GM19372 (cell line): ENCODE data around the gene ABI2.
"Not testable (repeated sequence)": the region's sequence is repeated elsewhere in the genome, so short reads cannot be mapped to it uniquely, and the experiment has no call there.

Source experiments
- ATAC-seq: cut with Tn5 transposase; IDR thresholded peaks from one replicate; pipeline ENCODE4 v1.9.1; 2021; ENCODE audit warnings: mild to moderate bottlenecking, low read depth, moderate library complexity; ENCODE audit not compliant: unreplicated experiment

Gene ABI2

DNA sequence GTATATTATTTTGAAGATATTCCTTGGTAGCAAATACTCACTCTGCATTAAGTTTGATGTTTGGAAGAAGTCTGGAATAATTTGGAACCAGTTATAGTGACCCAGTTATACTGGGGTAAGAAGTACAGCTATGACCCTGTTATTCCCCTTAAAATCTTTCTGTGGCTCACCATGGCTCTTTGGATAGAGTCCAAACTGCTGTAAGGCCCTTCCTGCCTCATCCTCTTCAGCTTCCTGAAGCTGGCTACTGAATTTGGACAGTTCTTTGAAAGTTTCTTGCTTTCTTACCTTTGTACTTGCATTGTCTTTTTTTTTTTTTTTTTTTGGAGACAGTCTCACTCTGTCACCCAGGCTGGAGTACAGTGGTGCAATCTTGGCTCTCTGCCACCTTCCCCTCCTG lies 85.6 kb downstream of the ABI2 start:
- no peak for ATAC-seq

DNA sequence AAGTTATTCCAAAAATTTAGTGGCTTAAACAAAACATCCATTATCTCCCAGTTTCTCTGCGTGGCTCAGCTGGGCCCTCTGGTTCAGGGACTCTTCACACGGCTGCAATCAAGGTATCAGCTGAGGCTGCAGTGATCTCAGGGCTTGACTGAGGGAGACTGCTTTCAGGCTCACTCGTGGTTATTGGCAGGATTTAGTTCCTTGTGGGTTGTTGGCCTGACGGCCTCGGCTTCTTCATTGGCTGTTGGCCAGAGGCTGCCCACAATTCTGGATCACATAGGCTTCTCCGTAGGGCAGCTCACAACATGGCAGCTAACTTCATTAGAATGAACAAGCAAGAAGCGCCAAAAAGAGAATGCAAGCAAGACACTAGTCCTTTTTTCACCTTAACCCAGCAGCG lies 90.1 kb downstream of the ABI2 start:
- ATAC-seq = no peak

- no peak for ATAC-seq
These were observed 98.9 kb downstream of the ABI2 start for GRCh38 chr2:203427061-203427460.

- ATAC-seq = not testable (repeated sequence)
These were observed 101.4 kb downstream of the ABI2 start for GRCh38 chr2:203429643-203430042.

DNA sequence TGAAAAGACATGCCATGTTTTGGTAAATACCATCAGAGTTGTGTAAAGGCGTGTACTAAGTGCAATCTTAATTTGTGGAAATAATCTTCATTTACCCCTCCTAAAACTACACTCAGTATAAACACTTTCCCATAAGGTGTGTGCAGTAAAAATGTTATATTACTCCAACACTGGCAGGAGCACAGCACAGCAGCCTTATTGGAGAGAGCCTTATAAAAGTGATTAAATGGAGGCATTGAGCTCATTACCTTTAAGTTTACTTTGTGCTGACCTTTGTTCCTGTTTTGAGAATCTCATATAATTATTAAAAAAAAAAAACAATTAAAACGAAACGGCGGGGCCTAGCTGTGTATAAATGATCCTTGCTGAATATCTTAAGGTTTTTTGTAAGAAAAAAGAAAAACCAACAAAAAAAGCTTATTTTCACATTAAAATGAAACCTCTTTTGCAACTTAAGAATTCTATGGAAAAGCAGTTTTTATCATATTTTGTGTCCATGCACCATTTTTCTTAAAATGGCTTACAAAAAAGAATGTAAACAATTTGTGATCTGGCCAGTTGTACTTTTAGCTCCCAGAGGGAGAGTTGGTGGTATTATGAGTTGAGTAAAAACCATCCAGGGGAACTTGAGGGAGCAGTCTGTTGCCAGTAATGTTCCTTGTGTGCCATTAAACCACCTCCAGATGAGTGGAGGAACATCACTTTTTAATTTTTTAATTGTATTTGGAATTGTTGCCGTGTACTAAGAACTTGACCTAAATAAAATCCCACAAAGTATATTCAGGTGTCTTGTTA lies 103.4 kb downstream of the ABI2 start:
- ATAC-seq = no peak

DNA sequence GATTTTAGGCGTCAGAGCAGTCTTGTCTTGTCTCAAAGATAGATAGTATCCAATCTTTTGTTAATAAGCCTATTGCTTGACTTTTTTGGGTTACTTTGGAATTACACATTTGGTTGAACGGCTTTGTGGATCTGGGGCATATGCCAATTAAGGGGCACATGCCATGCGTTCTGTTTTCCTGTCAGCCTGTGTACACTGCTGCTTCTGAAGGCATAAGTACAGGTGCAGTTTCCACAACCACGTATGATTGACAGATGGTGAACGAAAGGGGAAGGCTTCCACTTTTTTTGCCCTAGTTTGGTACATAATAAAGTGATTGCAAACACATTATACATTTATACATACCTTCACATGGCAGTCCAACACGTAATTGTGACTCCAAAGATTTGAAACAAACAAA lies 104.6 kb downstream of the ABI2 start:
- ATAC-seq = no peak

GRCh38 chr2:203436496-203436895 lies 108.3 kb downstream of the ABI2 start:
- no peak for ATAC-seq

- ATAC-seq = no peak
These were observed 109.3 kb downstream of the ABI2 start for GRCh38 chr2:203437511-203437910.

DNA sequence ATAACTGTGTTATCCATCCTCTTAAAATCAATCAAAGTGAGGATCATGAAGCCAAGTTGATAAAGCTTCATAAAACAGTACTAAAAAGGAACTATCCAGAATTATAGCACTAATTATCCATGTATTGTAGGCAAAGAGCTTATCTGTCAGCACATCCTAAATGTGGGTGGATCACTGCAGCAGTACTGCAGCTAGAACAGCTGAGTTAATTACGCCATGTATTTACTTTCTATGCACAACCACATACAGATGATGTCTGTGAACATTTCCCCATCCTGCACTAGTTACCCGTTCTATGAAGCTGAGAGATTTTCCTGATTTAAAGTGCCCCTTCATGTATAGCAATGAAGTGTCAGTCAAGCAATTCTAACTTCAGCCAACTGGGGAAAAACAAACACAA lies 110.3 kb downstream of the ABI2 start:
- ATAC-seq = no peak

DNA sequence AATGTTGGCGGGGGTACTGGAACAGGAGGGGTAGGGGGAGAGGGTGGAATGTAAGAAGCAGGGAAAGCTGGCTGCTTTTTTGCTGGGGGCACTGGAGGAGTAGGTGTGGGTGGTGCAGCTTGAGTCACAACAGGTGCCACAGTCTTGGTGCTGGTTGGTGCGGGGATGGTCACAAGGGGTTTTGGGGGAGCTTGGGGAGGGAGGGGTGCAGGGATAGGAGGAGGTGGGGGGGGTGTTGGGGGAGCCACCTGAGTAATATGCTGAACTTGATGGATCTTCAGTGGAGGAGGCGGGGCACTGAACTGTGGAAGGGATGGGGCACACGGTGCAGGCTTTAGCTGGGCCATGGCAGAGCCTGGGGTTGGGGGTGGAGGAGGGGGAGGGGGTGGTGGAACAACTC lies 112.5 kb downstream of the ABI2 start:
- no peak for ATAC-seq

DNA sequence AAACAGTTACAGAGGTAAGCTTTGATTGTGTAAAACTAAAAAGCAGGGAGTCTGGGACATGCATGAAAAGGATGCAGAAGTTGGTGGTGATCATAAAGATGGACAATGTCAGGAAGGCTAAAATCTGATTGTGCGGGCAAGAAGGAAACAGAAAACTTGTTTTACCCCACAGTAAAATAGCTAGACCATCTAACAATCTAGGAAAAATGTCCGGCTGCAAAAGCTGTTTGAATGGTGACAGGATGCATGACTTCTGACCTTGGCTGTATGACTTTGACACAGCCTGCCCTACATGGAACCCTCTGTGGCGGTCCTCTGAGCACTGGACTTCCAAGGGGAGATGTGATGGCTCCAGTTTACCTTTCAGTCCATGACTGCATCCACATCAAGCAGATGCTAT lies 113.3 kb downstream of the ABI2 start:
- no peak for ATAC-seq

GRCh38 chr2:203442463-203442862 lies 114.3 kb downstream of the ABI2 start:
- no peak for ATAC-seq

DNA sequence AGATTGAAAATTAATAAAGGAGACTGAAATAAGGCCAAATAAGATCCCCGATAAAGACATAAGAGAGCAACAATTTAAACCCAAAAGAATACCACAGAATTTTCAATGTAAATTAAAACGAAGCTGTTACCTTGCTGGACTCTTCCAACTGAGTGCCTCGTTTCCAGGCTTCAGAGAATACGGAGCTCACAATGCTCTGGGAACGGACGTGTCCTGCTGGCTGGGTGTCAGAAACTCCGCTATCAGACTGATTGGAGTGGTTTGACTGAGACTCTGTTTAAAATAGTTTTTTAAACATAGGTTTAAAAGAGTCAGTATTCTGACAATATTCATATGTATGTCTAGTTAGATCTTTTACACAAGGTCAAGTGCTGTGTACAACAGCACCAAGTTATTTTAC lies 116.5 kb downstream of the ABI2 start:
- ATAC-seq = no peak

DNA sequence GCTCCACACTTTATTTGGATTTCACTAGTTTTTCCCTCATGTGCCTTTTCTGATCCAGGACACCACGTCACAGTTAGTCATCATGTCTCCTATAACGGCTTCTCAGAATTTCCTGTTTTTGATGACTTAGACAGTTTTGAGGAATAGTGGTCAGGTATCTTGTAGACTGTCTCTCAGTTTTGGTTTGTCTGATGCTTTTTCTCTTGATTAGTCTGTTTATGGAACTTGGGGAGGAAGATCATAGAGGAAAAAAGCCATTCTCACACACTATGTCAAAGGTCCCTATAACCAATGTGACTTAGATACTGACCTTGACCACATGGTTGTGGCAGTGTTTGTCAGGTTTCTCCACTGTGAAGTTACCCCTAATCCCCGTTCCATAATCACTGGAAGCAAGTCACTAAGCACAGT lies 117.9 kb downstream of the ABI2 start:
- no peak for ATAC-seq

DNA sequence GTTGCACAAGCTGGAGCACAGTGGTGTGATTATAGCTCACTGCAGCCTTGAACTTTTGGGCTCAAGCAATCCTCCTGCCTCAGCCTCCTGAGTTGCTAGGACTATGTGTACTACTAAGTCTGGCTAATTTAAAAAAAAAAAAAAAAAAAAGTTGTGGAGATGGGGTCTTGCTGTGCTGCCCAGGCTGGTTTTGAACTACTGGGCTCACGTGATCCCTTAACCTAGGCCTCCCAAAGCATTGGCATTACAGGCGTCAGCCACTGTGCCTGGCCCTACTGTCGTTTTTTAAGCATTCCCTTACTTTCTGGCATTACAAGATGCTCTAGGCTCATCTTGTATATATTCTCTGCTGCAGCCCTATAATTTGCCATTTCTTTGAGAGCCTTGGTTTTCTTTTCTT lies 118.6 kb downstream of the ABI2 start:
- no peak for ATAC-seq

DNA sequence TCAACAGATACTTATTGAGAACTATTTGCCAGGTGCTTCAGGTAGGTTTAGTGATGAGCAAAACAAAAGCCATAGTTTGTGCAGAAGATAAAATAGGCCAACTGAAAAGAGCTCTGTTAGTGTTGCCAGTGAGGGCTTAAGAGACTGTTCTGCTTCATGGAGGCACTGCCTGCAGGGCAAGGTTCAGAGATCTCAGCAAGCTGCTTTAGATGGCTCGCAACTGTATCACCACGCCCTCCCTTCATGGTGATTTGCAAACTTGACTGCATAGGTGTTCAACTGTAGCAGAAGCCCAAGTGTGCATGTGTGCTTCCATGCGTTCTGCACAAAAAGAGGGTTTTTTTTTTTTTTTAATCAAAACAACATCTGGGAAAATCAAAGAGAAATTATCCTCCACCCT lies 122.4 kb downstream of the ABI2 start:
- no peak for ATAC-seq

DNA sequence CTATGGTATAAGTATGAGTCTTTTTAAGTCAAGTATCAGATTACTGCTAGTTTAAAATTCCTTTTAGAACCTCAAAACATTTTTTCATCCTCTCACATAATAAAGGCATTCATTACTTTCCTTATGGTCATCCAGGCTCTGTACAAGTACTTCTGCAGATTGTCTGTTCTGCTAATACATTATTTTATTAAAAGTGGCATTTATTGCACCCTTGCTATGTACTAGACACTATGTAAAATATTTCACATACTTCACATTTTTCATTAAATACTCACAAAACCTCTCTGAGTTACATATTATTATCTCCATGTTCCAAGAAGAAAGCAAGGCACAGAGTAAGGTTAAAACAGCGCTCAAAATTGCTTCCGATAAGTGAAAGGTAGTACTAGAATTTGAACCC lies 122.8 kb downstream of the ABI2 start:
- ATAC-seq = no peak

DNA sequence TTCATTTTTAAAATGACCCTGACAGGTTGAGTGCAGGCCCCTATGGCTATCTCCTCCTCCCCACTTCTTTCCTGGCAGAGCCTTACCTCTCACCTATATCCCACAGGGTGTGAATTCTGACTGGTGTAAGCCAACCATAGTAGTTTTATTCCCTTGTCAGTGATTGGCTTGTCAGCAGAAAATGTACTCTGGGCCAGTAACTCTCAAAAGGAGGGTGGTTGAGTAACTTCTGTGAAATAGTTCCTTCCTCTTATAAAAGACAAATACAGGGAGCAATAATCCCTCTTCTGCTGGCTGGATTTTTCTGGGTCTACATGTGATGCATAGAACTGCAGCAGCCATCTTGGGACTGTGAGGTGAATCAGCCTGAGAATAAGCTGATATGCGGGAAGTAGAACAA lies 123.5 kb downstream of the ABI2 start:
- no peak for ATAC-seq

GRCh38 chr2:203453858-203454451 lies 125.8 kb downstream of the ABI2 start:
- ATAC-seq = no peak

GRCh38 chr2:203455209-203455608 lies 127.0 kb downstream of the ABI2 start:
- no peak for ATAC-seq

DNA sequence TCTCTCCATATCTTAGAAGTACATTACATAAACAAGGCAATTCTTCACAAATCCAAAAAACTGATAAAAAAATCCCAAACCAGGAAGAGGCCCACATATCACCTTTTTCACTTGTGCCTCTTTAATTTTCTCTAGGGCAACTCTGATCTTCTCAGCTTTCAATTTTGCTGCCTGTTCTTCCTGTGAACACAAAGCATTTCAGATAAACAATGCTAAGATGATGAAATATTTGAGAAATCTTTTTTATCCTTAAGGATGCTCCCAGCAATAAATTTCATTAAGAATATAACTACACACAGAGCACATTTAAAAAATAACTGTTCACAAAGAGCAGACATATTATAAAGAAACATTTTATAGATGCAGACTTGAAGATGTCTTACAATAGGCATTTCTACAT lies 133.6 kb downstream of the ABI2 start:
- no peak for ATAC-seq

- ATAC-seq = no peak
These were observed 134.1 kb downstream of the ABI2 start for GRCh38 chr2:203462308-203462707.
